Upper lobe of left lung (tissue), 6 donors: ENCODE measurements around the gene PLCB1. TPM values are rescaled to one million over a fixed set of nuclear protein-coding genes. Genes with fewer than 3 reads are reported as not detected.

ENCODE experiments used
- ATAC-seq, 2 donors: fragments of 200-7000 bp; cut with Tn5 transposase; one replicate each; pipeline ENCODE4 v1.9.1; 2022; ENCODE audit warnings: mild to moderate bottlenecking in 2 of 2, moderate library complexity in 2 of 2; ENCODE audit not compliant: low FRiP score in 2 of 2
- DNase-seq, 2 donors: peaks; one replicate each; pipeline ENCODE4 v3.0.0-alpha.2; 2019 to 2020
- H3K27ac ChIP-seq, 4 donors: fragments of 200-600 bp; sonication (generic); one replicate each; pipeline ENCODE4 v1.5.1; 2016 to 2019
- H3K27me3 ChIP-seq, 4 donors: fragments of 200-600 bp; sonication (generic); one replicate each; pipeline ENCODE4 v1.5.1; 2017 to 2019
- H3K36me3 ChIP-seq, 4 donors: fragments of 200-600 bp; sonication (generic); one replicate each; pipeline ENCODE4 v1.5.1; 2016 to 2019
- H3K4me1 ChIP-seq, 4 donors: fragments of 200-600 bp; sonication (generic); one replicate each; pipeline ENCODE4 v1.5.1; 2018 to 2019
- H3K4me3 ChIP-seq, 4 donors: fragments of 200-600 bp; sonication (generic); one replicate each; pipeline ENCODE4 v1.5.1; 2017 to 2019; ENCODE audit warnings: mild to moderate bottlenecking in 2 of 4, moderate library complexity in 1 of 4
- H3K9me3 ChIP-seq, 4 donors: fragments of 200-600 bp; sonication (generic); one replicate each; pipeline ENCODE4 v1.5.1; 2018 to 2019
- CTCF ChIP-seq, 6 experiments: fragments of 450-650 bp in 4 of 6; fragments of 200-600 bp in 2 of 6; sonication (generic) in 2 of 6; IDR thresholded peaks; one replicate each; pipeline ENCODE4 v1.5.1; 2016 to 2019; ENCODE audit warnings: antibody characterized with exemption in 6 of 6
- EP300 ChIP-seq, 4 donors: sonication (generic); formaldehyde crosslinking; IDR thresholded peaks; one replicate each; pipeline ENCODE4 v1.5.1; 2017; ENCODE audit warnings: antibody characterized with exemption in 4 of 4, control low read depth in 2 of 4
- POLR2A ChIP-seq, 4 donors: fragments of 450-650 bp; IDR thresholded peaks; one replicate each; pipeline ENCODE4 v1.5.1; 2016 to 2017; ENCODE audit warnings: antibody characterized with exemption in 4 of 4, mild to moderate bottlenecking in 2 of 4
- POLR2AphosphoS5 ChIP-seq, 2 donors: sonication (generic); formaldehyde crosslinking; IDR thresholded peaks; one replicate each; pipeline ENCODE4 v1.5.1; 2017; ENCODE audit warnings: antibody characterized with exemption in 2 of 2
- WGBS, 2 donors: methylation state at CpG; one replicate each; pipeline ENCODE4 v1.1.5; 2017 to 2018; 5-methylcytosine and 5-hydroxymethylcytosine counted together
- total RNA-seq, 6 donors: library from RNA; depleted of rRNA in 4 of 6; stranded (reverse); fragments of >200 nt in 4 of 6; gene quantifications; one replicate each; pipeline versions ENCODE4 v1.1.0 to v1.2.1, GENCODE V29; 2016 to 2021
- donor health status: DM: no; HTN: no; CAD: no; lungs with moderate emphysema.
- donor health status: DM: no; HTN: yes; CAD: no; lungs with severe emphysema.

The PLCB1 gene
- total RNA-seq, 6 donors from 2014 or later, result 4.8 to 26.2 (median 10.7) TPM

DNA sequence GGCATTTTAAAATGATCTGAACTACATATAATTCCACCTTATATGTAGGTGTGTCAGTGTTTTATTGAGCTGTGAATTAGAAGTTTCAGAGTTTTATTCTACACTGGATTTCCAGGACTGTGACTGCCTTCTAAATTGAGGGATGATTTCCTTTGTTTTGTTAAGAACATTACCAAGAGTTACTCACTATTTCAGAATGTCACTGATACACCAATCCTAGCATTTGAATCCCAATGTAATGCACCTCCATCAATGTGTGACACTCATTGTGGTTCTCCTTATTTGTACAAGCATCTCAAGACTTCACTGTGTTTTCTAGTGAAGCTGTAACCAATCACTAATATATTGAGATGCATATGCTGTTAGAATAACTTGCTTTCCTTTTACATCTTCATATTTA, 86.8 kb downstream of the PLCB1 start:
- H3K27ac ChIP-seq, result no peak overlapping the region
- H3K27me3 ChIP-seq, result no peaks in the 10 kb centered on the region
- peaks cover 0 to under 1% (median 0%) of the 10 kb centered on the region in 4 donors for H3K4me1 ChIP-seq
- no peak overlapping the region for H3K4me3 ChIP-seq
- no peaks in the 10 kb centered on the region for H3K36me3 ChIP-seq
- H3K9me3 ChIP-seq, result no peaks in the 10 kb centered on the region
- TF ChIP-seq EP300 (IDR thresholded peaks at IDR 0.05) (no peak), POLR2AphosphoS5 (IDR thresholded peaks at IDR 0.05) (no peak), POLR2A (IDR thresholded peaks at IDR 0.05) (no peak), CTCF (IDR thresholded peaks at IDR 0.05) (no peak)
- no peak for DNase-seq
- ATAC-seq, result no peak

- Histone ChIP-seq H3K27ac (no peak overlapping the region), H3K27me3 (no peaks in the 10 kb centered on the region), H3K4me1 (no peaks in the 10 kb centered on the region), H3K36me3 (no peaks in the 10 kb centered on the region), H3K9me3 (no peaks in the 10 kb centered on the region), H3K4me3 (no peak overlapping the region)
- DNase-seq, result no peak
- TF ChIP-seq CTCF (IDR thresholded peaks at IDR 0.05), result no peak
- TF ChIP-seq POLR2A (IDR thresholded peaks at IDR 0.05), result no peak
- no peak for TF ChIP-seq EP300 (IDR thresholded peaks at IDR 0.05)
- TF ChIP-seq POLR2AphosphoS5 (IDR thresholded peaks at IDR 0.05), result no peak
- 46 to 55% methylated on average over 3 of the region's 3 CpGs for WGBS, 2 donors
- ATAC-seq, result no peak
Measured at GRCh38 chr20:8219403-8219802, 87.3 kb downstream of the PLCB1 start.

GRCh38 chr20:8220716-8221115, 88.7 kb downstream of the PLCB1 start:
- H3K4me3 ChIP-seq, result no peak overlapping the region
- no peaks in the 10 kb centered on the region for H3K4me1 ChIP-seq
- H3K36me3 ChIP-seq, result no peaks in the 10 kb centered on the region
- H3K27ac ChIP-seq, result no peak overlapping the region
- ATAC-seq (no peak), DNase-seq (no peak)
- H3K27me3 ChIP-seq, result no peaks in the 10 kb centered on the region
- 61 to 76% methylated on average over 1 of the region's 1 CpG for WGBS, 2 donors
- TF ChIP-seq CTCF (IDR thresholded peaks at IDR 0.05) (no peak), POLR2AphosphoS5 (IDR thresholded peaks at IDR 0.05) (no peak), EP300 (IDR thresholded peaks at IDR 0.05) (no peak), POLR2A (IDR thresholded peaks at IDR 0.05) (no peak)
- H3K9me3 ChIP-seq, result no peaks in the 10 kb centered on the region

- no peak for DNase-seq
- Histone ChIP-seq H3K27me3 (no peaks in the 10 kb centered on the region), H3K4me1 (no peaks in the 10 kb centered on the region), H3K9me3 (no peaks in the 10 kb centered on the region), H3K36me3 (no peaks in the 10 kb centered on the region), H3K27ac (no peak overlapping the region), H3K4me3 (no peak overlapping the region)
- TF ChIP-seq EP300 (IDR thresholded peaks at IDR 0.05), result no peak
- no peak for TF ChIP-seq CTCF (IDR thresholded peaks at IDR 0.05)
- TF ChIP-seq POLR2AphosphoS5 (IDR thresholded peaks at IDR 0.05), result no peak
- TF ChIP-seq POLR2A (IDR thresholded peaks at IDR 0.05), result no peak
- ATAC-seq, result no peak
- whole genome bisulfite sequencing, 2 donors, result 90 to 92% methylated on average over 3 of the region's 3 CpGs
Measured at GRCh38 chr20:8221887-8222419, 89.9 kb downstream of the PLCB1 start.

GRCh38 chr20:8223091-8223870, 91.2 kb downstream of the PLCB1 start:
- no peaks in the 10 kb centered on the region for H3K4me1 ChIP-seq
- DNase-seq (no peak), ATAC-seq (no peak)
- WGBS, 2 donors, result 68 to 70% methylated on average over 2 of the region's 2 CpGs
- no peaks in the 10 kb centered on the region for H3K36me3 ChIP-seq
- no peaks in the 10 kb centered on the region for H3K27me3 ChIP-seq
- H3K9me3 ChIP-seq, result no peaks in the 10 kb centered on the region
- H3K27ac ChIP-seq, result no peak overlapping the region
- no peak overlapping the region for H3K4me3 ChIP-seq
- TF ChIP-seq POLR2A (IDR thresholded peaks at IDR 0.05) (no peak), EP300 (IDR thresholded peaks at IDR 0.05) (no peak), CTCF (IDR thresholded peaks at IDR 0.05) (no peak), POLR2AphosphoS5 (IDR thresholded peaks at IDR 0.05) (no peak)
